Astrocyte (in vitro differentiated cells and primary cell): ENCODE results near the gene DGKI. TPM values are rescaled to one million over a fixed set of nuclear protein-coding genes. Genes with fewer than 3 reads are reported as not detected.

ENCODE experiments used
- DNase-seq: peaks from one replicate; pipeline ENCODE4 v3.0.0-alpha.2; 2010; ENCODE audit warnings: low read depth
- FAIRE-seq: peaks from 2 replicates; lab custom pipeline; 2011; peaks lifted over from hg19 to GRCh38; lab: Jason Lieb, UNC
- H2AFZ ChIP-seq: 2 replicates; pipeline ENCODE4 v1.6.0; 2012; ENCODE audit warnings: low read depth, low read length, inconsistent platforms
- H3K27ac ChIP-seq: 2 replicates; pipeline ENCODE4 v1.5.1; 2011; ENCODE audit warnings: low read depth, low read length, inconsistent platforms
- H3K27me3 ChIP-seq: 2 replicates; pipeline ENCODE4 v1.6.0; 2011; ENCODE audit warnings: low read length, inconsistent platforms; ENCODE audit not compliant: insufficient read depth
- H3K36me3 ChIP-seq: 2 replicates; pipeline ENCODE4 v1.5.1; 2011; ENCODE audit warnings: low read length, inconsistent platforms; ENCODE audit not compliant: insufficient read depth
- H3K4me1 ChIP-seq: 2 replicates; pipeline ENCODE4 v1.5.1; 2011; ENCODE audit warnings: low read length, inconsistent platforms; ENCODE audit not compliant: insufficient read depth
- H3K4me2 ChIP-seq: 2 replicates; pipeline ENCODE4 v1.6.0; 2012; ENCODE audit warnings: low read length, inconsistent platforms
- H3K4me3 ChIP-seq: 2 replicates; pipeline ENCODE4 v1.5.1; 2011; ENCODE audit warnings: low read depth, mild to moderate bottlenecking, low read length, inconsistent platforms; ENCODE audit not compliant: insufficient read depth
- H3K79me2 ChIP-seq: 2 replicates; pipeline ENCODE4 v1.6.0; 2012; ENCODE audit warnings: mild to moderate bottlenecking, low read length, inconsistent platforms; ENCODE audit not compliant: insufficient read depth
- H3K9ac ChIP-seq: 2 replicates; pipeline ENCODE4 v1.6.0; 2012; ENCODE audit warnings: mild to moderate bottlenecking, low read length, inconsistent platforms
- H3K9me3 ChIP-seq: 2 replicates; pipeline ENCODE4 v1.5.1; 2012; ENCODE audit warnings: low read depth, mild to moderate bottlenecking, low read length, inconsistent platforms; ENCODE audit not compliant: insufficient read depth
- H4K20me1 ChIP-seq: 2 replicates; pipeline ENCODE4 v1.6.0; 2012; ENCODE audit warnings: low read length, inconsistent platforms; ENCODE audit not compliant: insufficient read depth
- H3K27ac Mint-ChIP-seq: one replicate; pipeline ENCODE4 v1.8.0; 2021; ENCODE audit warnings: mild to moderate bottlenecking, mixed read lengths; ENCODE audit not compliant: unreplicated experiment
- H3K27me3 Mint-ChIP-seq: one replicate; pipeline ENCODE4 v1.8.0; 2021; ENCODE audit warnings: low read depth, mixed read lengths; ENCODE audit not compliant: unreplicated experiment
- H3K36me3 Mint-ChIP-seq: one replicate; pipeline ENCODE4 v1.8.0; 2021; ENCODE audit warnings: low read depth, mixed read lengths; ENCODE audit not compliant: unreplicated experiment
- H3K4me1 Mint-ChIP-seq: one replicate; pipeline ENCODE4 v1.8.0; 2021; ENCODE audit warnings: low read depth, mixed read lengths; ENCODE audit not compliant: unreplicated experiment
- H3K4me3 Mint-ChIP-seq: one replicate; pipeline ENCODE4 v1.8.0; 2021; ENCODE audit warnings: mild to moderate bottlenecking, moderate library complexity, mixed read lengths; ENCODE audit not compliant: unreplicated experiment
- H3K9me3 Mint-ChIP-seq: one replicate; pipeline ENCODE4 v1.8.0; 2021; ENCODE audit warnings: mild to moderate bottlenecking, mixed read lengths; ENCODE audit not compliant: unreplicated experiment
- EZH2 ChIP-seq: IDR thresholded peaks from 2 replicates; pipeline ENCODE4 v1.6.1; 2012; ENCODE audit warnings: mild to moderate bottlenecking, low read length, inconsistent platforms; ENCODE audit not compliant: insufficient read depth
- total RNA-seq: library from RNA; stranded (reverse); gene quantifications from 2 replicates; pipeline ENCODE4 v1.2.1, GENCODE V29; 2021
- TF ChIP-seq, protein P1 (sequence below): IDR thresholded peaks from 2 replicates; pipeline ENCODE4 v1.5.1; 2011; ENCODE audit warnings: low read depth, mild to moderate bottlenecking, inconsistent platforms, low read length, moderate library complexity; ENCODE audit not compliant: insufficient read depth

Gene DGKI
- total RNA-seq, 1 donor from 2014 or later = 6.3 TPM

DNA sequence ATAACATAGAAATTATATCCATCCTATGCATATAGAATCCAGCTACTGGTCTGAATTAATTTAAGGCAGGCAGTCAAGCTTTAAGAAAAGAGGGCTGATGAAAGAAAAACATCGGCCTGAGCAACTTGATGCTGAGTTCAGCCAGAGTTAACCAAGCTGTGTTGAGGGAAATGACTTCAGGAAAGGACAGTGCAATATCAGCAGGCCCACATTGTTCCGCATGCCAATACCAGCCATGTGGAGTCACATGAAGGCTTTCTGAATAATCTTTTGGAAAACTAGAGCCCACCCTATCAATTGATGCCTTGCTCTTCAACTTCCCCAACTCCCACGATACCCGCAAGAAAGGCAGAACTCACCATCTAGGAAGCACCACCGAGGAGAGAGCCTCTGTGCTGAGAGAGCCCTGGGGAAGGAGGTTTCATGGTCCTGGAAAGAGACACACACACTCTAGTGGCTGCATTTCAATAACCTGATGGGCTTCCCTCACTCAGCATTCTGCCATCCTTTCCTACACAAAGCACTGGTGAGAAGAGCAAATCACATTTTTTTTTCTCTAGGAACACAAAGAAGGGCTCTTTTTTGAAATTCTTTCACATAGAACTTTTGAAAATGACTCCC, 377.5 kb downstream of the DGKI start:
- H3K36me3 ChIP-seq = no peaks in the 10 kb centered on the region
- H2AFZ ChIP-seq = no peak overlapping the region
- H3K79me2 ChIP-seq = no peaks in the 10 kb centered on the region
- no peak overlapping the region for H3K4me2 ChIP-seq
- no peaks in the 10 kb centered on the region for H4K20me1 ChIP-seq
- no peaks in the 10 kb centered on the region for H3K27me3 ChIP-seq
- no peak overlapping the region for H3K4me3 ChIP-seq
- H3K9ac ChIP-seq = no peak overlapping the region
- Mint-ChIP-seq H3K4me3 (no peak overlapping the region), H3K36me3 (peaks cover 8% of the 10 kb centered on the region), H3K27ac (no peak overlapping the region), H3K4me1 (peaks cover 12% of the 10 kb centered on the region), H3K9me3 (no peaks in the 10 kb centered on the region), H3K27me3 (no peaks in the 10 kb centered on the region)
- no peaks in the 10 kb centered on the region for H3K9me3 ChIP-seq
- no peaks in the 10 kb centered on the region for H3K4me1 ChIP-seq
- no peak for TF ChIP-seq EZH2
- TF ChIP-seq, protein P1, sequence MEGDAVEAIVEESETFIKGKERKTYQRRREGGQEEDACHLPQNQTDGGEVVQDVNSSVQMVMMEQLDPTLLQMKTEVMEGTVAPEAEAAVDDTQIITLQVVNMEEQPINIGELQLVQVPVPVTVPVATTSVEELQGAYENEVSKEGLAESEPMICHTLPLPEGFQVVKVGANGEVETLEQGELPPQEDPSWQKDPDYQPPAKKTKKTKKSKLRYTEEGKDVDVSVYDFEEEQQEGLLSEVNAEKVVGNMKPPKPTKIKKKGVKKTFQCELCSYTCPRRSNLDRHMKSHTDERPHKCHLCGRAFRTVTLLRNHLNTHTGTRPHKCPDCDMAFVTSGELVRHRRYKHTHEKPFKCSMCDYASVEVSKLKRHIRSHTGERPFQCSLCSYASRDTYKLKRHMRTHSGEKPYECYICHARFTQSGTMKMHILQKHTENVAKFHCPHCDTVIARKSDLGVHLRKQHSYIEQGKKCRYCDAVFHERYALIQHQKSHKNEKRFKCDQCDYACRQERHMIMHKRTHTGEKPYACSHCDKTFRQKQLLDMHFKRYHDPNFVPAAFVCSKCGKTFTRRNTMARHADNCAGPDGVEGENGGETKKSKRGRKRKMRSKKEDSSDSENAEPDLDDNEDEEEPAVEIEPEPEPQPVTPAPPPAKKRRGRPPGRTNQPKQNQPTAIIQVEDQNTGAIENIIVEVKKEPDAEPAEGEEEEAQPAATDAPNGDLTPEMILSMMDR = no peak
- FAIRE-seq = no peak
- no peak for DNase-seq
- no peak overlapping the region for H3K27ac ChIP-seq

DNA sequence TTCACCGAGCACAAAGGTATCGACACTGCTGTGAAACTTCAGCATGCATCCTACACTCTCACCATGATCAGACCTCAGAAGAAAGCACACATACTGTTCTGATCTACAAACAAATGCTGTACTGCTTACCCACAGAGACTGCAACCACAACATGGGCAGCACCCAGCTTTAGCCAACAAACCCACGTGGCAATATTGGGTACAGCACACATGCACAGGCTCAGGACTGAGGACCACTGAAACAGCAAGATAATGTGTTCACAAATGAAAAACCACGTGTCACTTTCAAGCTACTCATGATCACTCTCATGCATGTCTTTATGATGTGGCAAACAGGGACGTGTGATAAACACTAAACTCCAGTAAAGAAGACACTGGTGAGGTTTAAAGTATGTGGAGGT, 383.9 kb downstream of the DGKI start:
- TF ChIP-seq, protein P1 = no peak
- TF ChIP-seq EZH2 = no peak
- H3K27ac Mint-ChIP-seq = peak overlapping the region; percentile 34
- Histone ChIP-seq H3K27me3 (no peaks in the 10 kb centered on the region), H3K36me3 (no peaks in the 10 kb centered on the region), H3K9me3 (no peaks in the 10 kb centered on the region), H3K9ac (no peak overlapping the region), H4K20me1 (no peaks in the 10 kb centered on the region), H3K27ac (peak overlapping the region; percentile 22), H3K4me2 (peak overlapping the region; percentile 11), H2AFZ (no peak overlapping the region), H3K4me1 (peaks cover 13% of the 10 kb centered on the region), H3K4me3 (no peak overlapping the region), H3K79me2 (no peaks in the 10 kb centered on the region)
- peaks cover 21% of the 10 kb centered on the region for H3K4me1 Mint-ChIP-seq
- H3K4me3 Mint-ChIP-seq = no peak overlapping the region
- no peak for FAIRE-seq
- H3K27me3 Mint-ChIP-seq = no peaks in the 10 kb centered on the region
- H3K9me3 Mint-ChIP-seq = peaks cover 4% of the 10 kb centered on the region
- peaks cover 20% of the 10 kb centered on the region for H3K36me3 Mint-ChIP-seq
- DNase-seq = no peak

DNA sequence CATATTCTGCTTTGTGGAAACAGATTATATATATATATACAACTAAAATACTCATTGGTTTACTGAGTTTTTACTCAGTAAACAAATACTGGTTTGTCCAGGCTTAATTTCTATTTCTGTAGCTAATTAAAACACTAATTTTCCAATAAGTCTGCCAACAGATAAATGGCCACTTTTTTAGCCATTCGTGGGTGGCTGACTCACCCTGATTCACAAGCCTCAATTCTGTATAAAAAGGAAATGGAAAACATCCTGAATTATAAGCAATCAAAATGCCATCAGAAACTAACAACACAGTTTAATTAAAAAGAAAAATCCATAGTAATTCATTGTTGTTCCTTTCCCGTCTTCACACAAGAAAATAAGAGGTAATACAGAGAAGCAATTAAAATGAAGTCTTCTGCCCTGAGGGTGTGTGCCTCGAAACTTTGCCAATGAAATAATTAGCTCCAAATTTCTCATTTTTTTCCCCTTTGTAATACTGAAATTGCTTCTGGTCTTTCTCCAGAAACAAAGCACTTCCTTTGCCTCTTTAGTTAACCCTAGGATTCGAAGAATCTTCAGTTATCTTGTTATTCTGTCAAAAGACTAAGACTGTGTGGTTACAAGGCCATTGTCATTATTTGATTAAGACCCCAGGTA, 384.6 kb downstream of the DGKI start:
- Histone ChIP-seq H3K4me1 (peaks cover 13% of the 10 kb centered on the region), H3K4me3 (no peak overlapping the region), H3K27me3 (no peaks in the 10 kb centered on the region), H3K9me3 (no peaks in the 10 kb centered on the region), H4K20me1 (no peaks in the 10 kb centered on the region), H3K4me2 (peak overlapping the region; percentile 11), H3K27ac (peak overlapping the region; percentile 24), H3K79me2 (no peaks in the 10 kb centered on the region), H3K36me3 (no peaks in the 10 kb centered on the region), H2AFZ (no peak overlapping the region), H3K9ac (no peak overlapping the region)
- peak; percentile 62 for DNase-seq
- no peak overlapping the region for H3K4me3 Mint-ChIP-seq
- peaks cover 4% of the 10 kb centered on the region for H3K9me3 Mint-ChIP-seq
- peaks cover 20% of the 10 kb centered on the region for H3K36me3 Mint-ChIP-seq
- TF ChIP-seq, protein P1 = no peak
- no peak for TF ChIP-seq EZH2
- peaks cover 21% of the 10 kb centered on the region for H3K4me1 Mint-ChIP-seq
- no peaks in the 10 kb centered on the region for H3K27me3 Mint-ChIP-seq
- peak overlapping the region; percentile 3 for H3K27ac Mint-ChIP-seq
- peak; percentile 5 for FAIRE-seq
